Measurements from ENCODE around the gene ABCC11. TPM values are rescaled to one million over a fixed set of nuclear protein-coding genes. Genes with fewer than 3 reads are reported as not detected.
"Not testable (repeated sequence)": the region's sequence is repeated elsewhere in the genome, so short reads cannot be mapped to it uniquely, and the experiment has no call there.

Gene ABCC11
- total RNA-seq, 6 experiments from 2014 or later, result 0.05 to 0.26 (median 0.12) TPM; not detected in 3

DNA sequence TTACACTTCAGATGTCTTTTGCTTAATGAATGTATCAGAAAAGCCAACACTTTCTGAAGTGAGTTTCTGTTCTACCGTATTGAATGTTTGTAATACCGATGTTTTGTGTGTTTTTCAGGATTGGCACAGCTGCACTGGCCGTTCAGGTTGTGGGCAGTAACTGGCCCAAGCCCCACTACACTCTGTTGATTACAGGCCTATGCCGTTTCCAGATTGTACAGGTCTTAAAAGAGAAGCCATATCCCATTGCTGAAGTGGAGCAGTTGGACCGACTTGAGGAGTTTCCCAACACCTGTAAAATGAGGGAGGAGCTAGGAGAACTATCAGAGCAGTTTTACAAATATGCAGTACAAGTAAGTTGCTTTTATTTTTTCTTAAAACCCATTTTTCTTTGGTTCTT lies 4.7 kb upstream of the ABCC11 start:
- no peak overlapping the region for H3K4me3 Mint-ChIP-seq
- no peak for DNase-seq
- TF ChIP-seq, protein P1, sequence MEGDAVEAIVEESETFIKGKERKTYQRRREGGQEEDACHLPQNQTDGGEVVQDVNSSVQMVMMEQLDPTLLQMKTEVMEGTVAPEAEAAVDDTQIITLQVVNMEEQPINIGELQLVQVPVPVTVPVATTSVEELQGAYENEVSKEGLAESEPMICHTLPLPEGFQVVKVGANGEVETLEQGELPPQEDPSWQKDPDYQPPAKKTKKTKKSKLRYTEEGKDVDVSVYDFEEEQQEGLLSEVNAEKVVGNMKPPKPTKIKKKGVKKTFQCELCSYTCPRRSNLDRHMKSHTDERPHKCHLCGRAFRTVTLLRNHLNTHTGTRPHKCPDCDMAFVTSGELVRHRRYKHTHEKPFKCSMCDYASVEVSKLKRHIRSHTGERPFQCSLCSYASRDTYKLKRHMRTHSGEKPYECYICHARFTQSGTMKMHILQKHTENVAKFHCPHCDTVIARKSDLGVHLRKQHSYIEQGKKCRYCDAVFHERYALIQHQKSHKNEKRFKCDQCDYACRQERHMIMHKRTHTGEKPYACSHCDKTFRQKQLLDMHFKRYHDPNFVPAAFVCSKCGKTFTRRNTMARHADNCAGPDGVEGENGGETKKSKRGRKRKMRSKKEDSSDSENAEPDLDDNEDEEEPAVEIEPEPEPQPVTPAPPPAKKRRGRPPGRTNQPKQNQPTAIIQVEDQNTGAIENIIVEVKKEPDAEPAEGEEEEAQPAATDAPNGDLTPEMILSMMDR (IDR thresholded peaks at IDR 0.05), result no peak
- peaks cover 17% of the 10 kb centered on the region for H3K4me1 Mint-ChIP-seq (ENCODE audit: low read depth)
- H3K36me3 Mint-ChIP-seq (ENCODE audit: low read depth), result peaks cover 17% of the 10 kb centered on the region
- no peaks in the 10 kb centered on the region for H3K9me3 Mint-ChIP-seq
- H3K27me3 Mint-ChIP-seq (ENCODE audit: insufficient read depth), result no peaks in the 10 kb centered on the region
- H3K27ac Mint-ChIP-seq, result no peak overlapping the region

DNA sequence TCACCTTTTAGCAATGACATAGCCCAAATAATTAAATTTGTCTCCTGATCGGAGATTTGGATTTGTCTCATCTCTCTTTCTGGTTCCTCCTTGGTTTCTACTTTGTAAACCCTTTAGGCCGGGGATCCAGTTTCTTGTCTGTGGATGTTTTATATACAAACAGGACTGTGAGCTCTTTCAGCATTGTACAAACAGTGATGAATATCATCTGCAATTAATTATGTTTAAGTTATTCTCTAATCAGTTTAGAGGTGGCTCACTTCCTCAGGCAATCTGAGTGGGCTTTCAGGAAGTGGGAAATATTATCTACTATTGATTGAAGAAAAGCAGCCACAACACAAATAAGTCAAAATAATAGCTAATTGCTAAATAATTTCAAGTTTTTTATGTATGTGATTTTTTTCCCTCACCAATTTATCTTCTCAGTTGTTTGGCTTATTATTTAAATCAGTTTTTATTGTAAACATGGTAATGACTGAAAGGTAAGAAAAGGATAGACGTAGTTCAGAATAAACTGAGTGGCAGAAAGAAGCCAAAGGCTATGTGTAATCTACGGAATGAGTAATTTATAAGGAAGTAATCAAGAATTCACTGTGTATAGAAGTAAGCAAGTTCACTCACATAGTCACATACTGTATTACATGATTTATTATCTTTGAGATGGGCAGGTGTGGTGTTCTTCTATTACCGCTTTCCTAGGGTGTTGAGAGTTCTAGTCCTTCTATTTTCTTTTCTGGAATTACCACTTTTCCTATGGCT lies 3.4 kb upstream of the ABCC11 start:
- H3K4me3 Mint-ChIP-seq, result no peak overlapping the region
- H3K36me3 Mint-ChIP-seq (ENCODE audit: low read depth), result peaks cover 21% of the 10 kb centered on the region
- H3K27me3 Mint-ChIP-seq (ENCODE audit: insufficient read depth), result no peaks in the 10 kb centered on the region; the same call in 1 of the 2 replicates
- no peak for DNase-seq
- H3K9me3 Mint-ChIP-seq, result no peaks in the 10 kb centered on the region
- TF ChIP-seq, protein P1 (IDR thresholded peaks at IDR 0.05), result no peak
- H3K27ac Mint-ChIP-seq, result no peak overlapping the region
- peaks cover 28% of the 10 kb centered on the region for H3K4me1 Mint-ChIP-seq (ENCODE audit: low read depth)

DNA sequence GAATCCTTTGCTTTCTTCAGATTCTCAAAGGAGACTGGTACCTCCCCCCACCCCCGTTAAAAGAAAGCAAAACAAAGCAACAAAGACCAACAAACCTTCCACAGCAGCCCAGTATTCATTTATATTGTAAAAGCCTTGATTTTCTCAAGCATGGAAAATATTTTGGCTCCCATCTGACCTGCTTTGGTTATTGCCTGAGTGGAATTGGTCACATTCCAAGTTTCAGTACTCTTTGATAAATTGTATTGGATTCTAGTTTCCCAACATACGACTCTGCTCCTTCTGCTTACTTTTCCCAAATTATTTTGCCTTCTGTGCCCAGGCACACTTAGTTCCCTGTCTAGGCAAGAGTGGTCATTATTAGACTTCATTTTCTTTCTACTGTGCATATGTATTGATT lies 1.3 kb downstream of the ABCC11 start:
- no peaks in the 10 kb centered on the region for H3K9me3 Mint-ChIP-seq
- peaks cover 10% of the 10 kb centered on the region; the same call in 1 of the 2 replicates for H3K36me3 Mint-ChIP-seq (ENCODE audit: low read depth)
- H3K4me1 Mint-ChIP-seq (ENCODE audit: low read depth), result peaks cover 30% of the 10 kb centered on the region
- no peak overlapping the region for H3K27ac Mint-ChIP-seq
- no peaks in the 10 kb centered on the region; the same call in 1 of the 2 replicates for H3K27me3 Mint-ChIP-seq (ENCODE audit: insufficient read depth)
- TF ChIP-seq, protein P1 (IDR thresholded peaks at IDR 0.05), result no peak
- H3K4me3 Mint-ChIP-seq, result peak overlapping the region; percentile 94
- DNase-seq, result no peak

DNA sequence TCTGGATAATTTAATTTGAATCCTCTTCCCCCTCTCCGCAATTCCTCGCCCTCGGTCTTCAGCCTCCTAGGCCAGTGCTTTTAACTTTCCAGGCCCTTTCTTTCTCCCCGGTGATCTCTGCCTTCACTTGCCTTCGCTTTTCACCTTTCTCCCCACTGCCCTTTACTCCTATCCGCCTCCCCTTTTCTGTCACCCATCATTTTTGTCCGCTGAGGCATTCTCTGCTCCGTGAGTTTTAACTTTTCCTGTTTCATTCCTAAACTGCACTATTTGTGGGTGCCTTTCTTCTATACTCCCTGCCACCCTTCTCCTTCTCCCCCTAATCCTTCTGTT lies 2.5 kb downstream of the ABCC11 start:
- peaks cover 22% of the 10 kb centered on the region for H3K4me1 Mint-ChIP-seq (ENCODE audit: low read depth)
- DNase-seq, result no peak
- H3K4me3 Mint-ChIP-seq, result peak overlapping the region; percentile 94

DNA sequence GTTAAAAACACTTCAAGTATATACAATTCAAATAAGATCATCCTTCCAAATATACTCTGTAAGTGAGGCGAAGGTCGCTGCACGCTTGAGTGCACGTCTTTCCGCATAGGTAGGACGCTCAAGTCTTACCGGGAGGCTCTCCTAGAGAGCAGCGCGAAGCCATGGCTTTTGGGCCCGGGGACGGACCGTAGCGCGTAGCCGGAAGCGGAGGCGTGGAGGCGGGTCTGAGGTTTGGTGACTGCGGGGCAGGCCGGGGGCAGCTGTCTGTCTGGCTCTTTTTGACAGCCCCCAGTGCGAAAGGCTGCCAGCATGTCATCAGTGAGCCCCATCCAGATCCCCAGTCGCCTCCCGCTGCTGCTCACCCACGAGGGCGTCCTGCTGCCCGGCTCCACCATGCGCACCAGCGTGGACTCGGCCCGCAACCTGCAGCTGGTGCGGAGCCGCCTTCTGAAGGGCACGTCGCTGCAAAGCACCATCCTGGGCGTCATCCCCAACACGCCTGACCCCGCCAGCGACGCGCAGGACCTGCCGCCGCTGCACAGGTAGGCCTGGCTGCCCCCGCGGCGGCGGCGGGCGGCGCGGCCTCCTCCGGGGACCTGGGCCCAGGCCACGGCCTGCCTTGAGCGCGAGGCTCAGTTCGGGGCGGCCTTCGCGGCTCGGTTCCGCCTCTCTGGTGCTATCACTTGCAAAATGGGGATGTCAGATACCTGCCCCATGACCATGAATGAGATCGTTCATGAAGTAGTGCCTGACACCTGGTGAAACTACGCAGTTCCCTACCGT lies 3.1 kb downstream of the ABCC11 start, which contains the start of gene LONP2:
TSS of gene LONP2 (plus strand) at position 221 of the 783 bp plus-strand sequence. CDS start at position 310, 89 bp downstream.
- Mint-ChIP-seq H3K4me1 (ENCODE audit: low read depth) (peaks cover 22% of the 10 kb centered on the region), H3K27me3 (ENCODE audit: insufficient read depth) (no peaks in the 10 kb centered on the region; the same call in 1 of the 2 replicates), H3K27ac (peak within 1 kb of the TSS; percentile 85), H3K4me3 (peak within 1 kb of the TSS; percentile 94), H3K36me3 (ENCODE audit: low read depth) (peaks cover 10% of the 10 kb centered on the region; the same call in 1 of the 2 replicates), H3K9me3 (peaks cover 5% of the 10 kb centered on the region; the same call in 1 of the 2 replicates)
- DNase-seq, result peak; percentile 82
- TF ChIP-seq, protein P1 (IDR thresholded peaks at IDR 0.05), result no peak

More for the DNA sequence above, 2.5 kb downstream of the ABCC11 start:
- H3K27ac Mint-ChIP-seq, result peak overlapping the region; percentile 85
- peaks cover 5% of the 10 kb centered on the region; the same call in 1 of the 2 replicates for H3K9me3 Mint-ChIP-seq
- TF ChIP-seq, protein P1 (IDR thresholded peaks at IDR 0.05), result no peak
- H3K36me3 Mint-ChIP-seq (ENCODE audit: low read depth), result peaks cover 10% of the 10 kb centered on the region; the same call in 1 of the 2 replicates
- H3K27me3 Mint-ChIP-seq (ENCODE audit: insufficient read depth), result no peaks in the 10 kb centered on the region; the same call in 1 of the 2 replicates

DNA sequence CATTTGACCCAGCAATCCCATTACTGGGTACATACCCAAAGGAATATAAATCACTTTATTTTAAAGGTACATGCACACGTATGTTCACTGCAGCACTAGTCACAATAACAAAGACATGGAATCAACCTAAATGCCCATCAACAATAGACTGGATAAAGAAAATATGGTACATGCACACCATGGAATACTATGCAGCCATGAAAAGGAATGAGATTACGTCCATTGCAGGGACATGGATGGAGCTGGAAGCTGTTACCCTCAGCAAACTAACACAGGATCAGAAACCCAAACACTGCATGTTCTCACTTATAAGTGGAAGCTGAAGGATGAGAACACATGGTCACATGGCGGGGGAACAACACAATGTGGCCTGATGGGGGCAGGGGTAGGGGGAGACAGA lies 7.2 kb downstream of the ABCC11 start:
- not testable (repeated sequence) for DNase-seq
- peaks cover 10% of the 10 kb centered on the region for H3K27me3 Mint-ChIP-seq (ENCODE audit: insufficient read depth)

More for the DNA sequence above, 7.2 kb downstream of the ABCC11 start:
- H3K36me3 Mint-ChIP-seq (ENCODE audit: low read depth); H3K9me3 Mint-ChIP-seq; H3K4me3 Mint-ChIP-seq; H3K27ac Mint-ChIP-seq; H3K4me1 Mint-ChIP-seq (ENCODE audit: low read depth): not testable (repeated sequence)

Measured in HFFc6 (cell line).